K562 (cell line): Measurements from ENCODE around the gene ERFL.

Experiments used
- HNRNPUL1 ChIP-seq: fragments of 200-400 bp; formaldehyde crosslinking; IDR thresholded peaks from 2 replicates; pipeline ENCODE4 v1.6.1; 2017; ENCODE audit warnings: low read length
- MAX ChIP-seq: sonication (generic); formaldehyde crosslinking; IDR thresholded peaks from 2 replicates; pipeline ENCODE4 v1.9.0; 2022; ENCODE audit warnings: mild to moderate bottlenecking, missing genetic modification reagents
- MEF2A ChIP-seq: IDR thresholded peaks from 2 replicates; pipeline ENCODE4 v1.6.1; 2011; ENCODE audit warnings: low read depth, mild to moderate bottlenecking, low read length, moderate library complexity; ENCODE audit not compliant: control insufficient read depth
- NR2F6 ChIP-seq: fragments of 450-650 bp; formaldehyde crosslinking; IDR thresholded peaks from 2 replicates; pipeline ENCODE4 v1.4.0; 2020; ENCODE audit warnings: mild to moderate bottlenecking
- PHB2 ChIP-seq: fragments of 450-650 bp; IDR thresholded peaks from 2 replicates; pipeline ENCODE4 v1.6.1; 2017; ENCODE audit warnings: low read depth
- POLR2A ChIP-seq: fragments of 450-650 bp; conservative IDR thresholded peaks from 2 replicates; pipeline ENCODE4 v1.6.1; 2016
- SMC3 ChIP-seq: conservative IDR thresholded peaks from 2 replicates; pipeline ENCODE4 v1.6.1; 2011; ENCODE audit warnings: low read depth, low read length, improper control_type of control experiment; ENCODE audit not compliant: insufficient read depth
- SP1 ChIP-seq: sonication (generic); formaldehyde crosslinking; IDR thresholded peaks from 2 replicates; pipeline ENCODE4 v1.8.1; 2022; ENCODE audit warnings: mild to moderate bottlenecking, missing genetic modification reagents
- TARDBP ChIP-seq: fragments of 450-650 bp; IDR thresholded peaks from 2 replicates; pipeline ENCODE4 v1.6.1; 2016
- ZKSCAN1 ChIP-seq: fragments of 150-350 bp; IDR thresholded peaks from 2 replicates; pipeline ENCODE4 v1.6.1; 2016; ENCODE audit warnings: low read depth, low read length
- TF ChIP-seq, protein P1 (sequence below): fragments of 250-450 bp; sonication (Bioruptor Pico); IDR thresholded peaks from 2 replicates; pipeline ENCODE4 v1.8.0; 2022; ENCODE audit warnings: moderate library complexity, mild to moderate bottlenecking, inconsistent platforms

DNA sequence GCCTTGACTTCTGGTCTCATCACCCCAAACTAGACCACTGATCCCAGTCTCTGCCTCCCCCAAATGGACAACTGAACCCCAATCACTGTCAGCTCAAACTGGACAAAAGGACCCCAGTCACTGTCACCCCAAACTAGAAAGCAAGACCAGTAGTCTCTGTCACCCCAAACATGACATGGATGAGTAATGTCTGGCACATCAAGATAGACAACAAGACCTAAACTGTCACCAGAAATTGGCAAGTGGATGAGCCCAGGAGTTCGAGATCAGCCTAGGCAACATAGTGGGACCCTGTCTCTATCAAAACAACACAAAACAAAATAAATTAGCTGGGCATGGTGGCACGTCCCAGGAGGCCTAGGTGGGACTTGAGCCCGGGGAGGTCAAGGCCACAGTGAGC lies 18.8 kb upstream of the ERFL start:
- no peak for TF ChIP-seq TARDBP
- TF ChIP-seq NR2F6, result no peak
- no peak for TF ChIP-seq SP1 (CRISPR knock-in tag)
- TF ChIP-seq HNRNPUL1, result no peak
- TF ChIP-seq, protein P1, sequence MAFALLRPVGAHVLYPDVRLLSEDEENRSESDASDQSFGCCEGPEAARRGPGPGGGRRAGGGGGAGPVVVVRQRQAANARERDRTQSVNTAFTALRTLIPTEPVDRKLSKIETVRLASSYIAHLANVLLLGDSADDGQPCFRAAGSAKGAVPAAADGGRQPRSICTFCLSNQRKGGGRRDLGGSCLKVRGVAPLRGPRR (CRISPR knock-in tag), result no peak
- TF ChIP-seq MEF2A, result no peak
- no peak for TF ChIP-seq MAX
- no peak for TF ChIP-seq SMC3
- no peak for TF ChIP-seq POLR2A
- TF ChIP-seq ZKSCAN1, result no peak
- no peak for TF ChIP-seq PHB2
